Endothelial cell of umbilical vein (primary cell): ENCODE data around the gene TNPO3. TPM values are rescaled to one million over a fixed set of nuclear protein-coding genes. Genes with fewer than 3 reads are reported as not detected.

Experiments
- BruUV-seq: library from RNA; stranded (reverse); fragments of 400-500 nt; replicated peaks from 2 replicates; lab custom pipeline; 2021; lab: Mats Ljungman, UMichigan
- CTCF ChIA-PET: fragments of 300-600, 350-600 bp; sonication (Branson Sonifier 250); formaldehyde crosslinking; loops from one replicate; lab custom pipeline; 2021; ENCODE audit warnings: antibody characterized with exemption, inconsistent platforms; lab: Charles Lee
- POLR2A ChIA-PET: fragments of 300-600, 350-600 bp; sonication (Branson Sonifier 250); formaldehyde crosslinking; loops from one replicate; lab custom pipeline; 2021; ENCODE audit warnings: antibody characterized with exemption, inconsistent platforms; lab: Charles Lee
- DNase-seq: peaks from one replicate; pipeline ENCODE4 v3.0.0-alpha.2; 2011; ENCODE audit warnings: low read depth, low spot score
- FAIRE-seq: peaks from 2 replicates; lab custom pipeline; 2011; peaks lifted over from hg19 to GRCh38; lab: Jason Lieb, UNC
- H2AFZ ChIP-seq: 2 replicates; pipeline ENCODE4 v1.6.0; 2012; ENCODE audit warnings: low read depth, low read length, control low read depth, inconsistent platforms
- H3K27ac ChIP-seq: 2 replicates; pipeline ENCODE4 v1.5.1; 2011; ENCODE audit warnings: low read depth, mild to moderate bottlenecking, control low read depth, low read length, moderate library complexity; ENCODE audit not compliant: insufficient read depth
- H3K27me3 ChIP-seq, 2 experiments: 2 replicates each; pipeline versions ENCODE4 v1.6.0 to v1.6.1; 2011; ENCODE audit warnings: low read length in 2 of 2, mixed read lengths in 1 of 2; ENCODE audit not compliant: control insufficient read depth in 2 of 2, insufficient read depth in 2 of 2
- H3K36me3 ChIP-seq, 2 experiments: 2 replicates in 1 of 2; 3 replicates in 1 of 2; pipeline ENCODE4 v1.5.1; 2011; ENCODE audit warnings: low read length in 2 of 2, mild to moderate bottlenecking in 1 of 2, moderate library complexity in 1 of 2; ENCODE audit not compliant: control insufficient read depth in 2 of 2, insufficient read depth in 2 of 2; ENCODE audit errors: extremely low read depth in 1 of 2
- H3K4me1 ChIP-seq: 3 replicates; pipeline ENCODE4 v1.5.1; 2011; ENCODE audit warnings: mild to moderate bottlenecking, low read length; ENCODE audit not compliant: control insufficient read depth, insufficient read depth; ENCODE audit errors: extremely low read depth
- H3K4me2 ChIP-seq: 2 replicates; pipeline ENCODE4 v1.6.1; 2011; ENCODE audit warnings: low read length, control low read depth, mixed read lengths; ENCODE audit not compliant: insufficient read depth
- H3K4me3 ChIP-seq, 3 experiments: fragments of 200-600 bp in 1 of 3; sonication (generic), shearing (Covaris generic) in 1 of 3; replicated peaks in 1 of 3; 2 replicates each; pipeline ENCODE4 v1.5.1; 2011 to 2016; ENCODE audit warnings: control low read depth in 3 of 3, low read length in 3 of 3, mild to moderate bottlenecking in 2 of 3, inconsistent platforms in 1 of 3, low read depth in 1 of 3, moderate library complexity in 1 of 3; ENCODE audit not compliant: insufficient read depth in 1 of 3
- H3K79me2 ChIP-seq: 2 replicates; pipeline ENCODE4 v1.6.0; 2012; ENCODE audit warnings: low read length, inconsistent platforms; ENCODE audit not compliant: control insufficient read depth, insufficient read depth
- H3K9ac ChIP-seq: replicated peaks from 2 replicates; pipeline ENCODE3; 2011; ENCODE audit warnings: low read length, control low read depth; ENCODE audit not compliant: insufficient read depth; ENCODE audit errors: extremely low read depth
- H3K9me1 ChIP-seq: replicated peaks from 3 replicates; pipeline ENCODE4 v1.6.0; 2011; ENCODE audit warnings: mild to moderate bottlenecking, low read length; ENCODE audit not compliant: control insufficient read depth, insufficient read depth; ENCODE audit errors: extremely low read depth
- H3K9me3 ChIP-seq: replicated peaks from 2 replicates; pipeline ENCODE4 v1.5.1; 2012; ENCODE audit warnings: low read length, inconsistent platforms; ENCODE audit not compliant: control insufficient read depth, insufficient read depth
- H4K20me1 ChIP-seq: replicated peaks from 2 replicates; pipeline ENCODE3; 2011; ENCODE audit warnings: mild to moderate bottlenecking, low read length; ENCODE audit not compliant: control insufficient read depth, insufficient read depth; ENCODE audit errors: extremely low read depth
- CTCF ChIP-seq, 2 donors: IDR thresholded peaks; 1 replicate in 1 of 2; 2 replicates in 1 of 2; pipeline ENCODE4 v1.5.1; 2011; ENCODE audit warnings: low read length in 2 of 2, mild to moderate bottlenecking in 2 of 2, moderate library complexity in 2 of 2, control low read depth in 1 of 2, inconsistent platforms in 1 of 2, low read depth in 1 of 2; ENCODE audit not compliant: insufficient read depth in 1 of 2; ENCODE audit errors: extremely low read depth in 1 of 2
- EZH2 ChIP-seq: IDR thresholded peaks from 2 replicates; pipeline ENCODE4 v1.6.1; 2012; ENCODE audit warnings: borderline replicate concordance, low read depth, mild to moderate bottlenecking, moderate library complexity, low read length, inconsistent platforms; ENCODE audit not compliant: severe bottlenecking
- FOS ChIP-seq: IDR thresholded peaks from 2 replicates; pipeline ENCODE4 v1.6.1; 2011; ENCODE audit warnings: mild to moderate bottlenecking, low read length, moderate library complexity, borderline replicate concordance; ENCODE audit not compliant: insufficient read depth
- GATA2 ChIP-seq: IDR thresholded peaks from 2 replicates; pipeline ENCODE4 v1.7.0; 2011; ENCODE audit warnings: low read depth, mild to moderate bottlenecking, moderate library complexity, mixed read lengths, low read length; ENCODE audit not compliant: insufficient read length, insufficient read depth
- JUN ChIP-seq: IDR thresholded peaks from 2 replicates; pipeline ENCODE4 v1.6.1; 2011; ENCODE audit warnings: borderline replicate concordance, low read depth; ENCODE audit not compliant: insufficient read length, insufficient read depth
- MYC ChIP-seq: IDR thresholded peaks from one replicate; pipeline ENCODE4 v1.6.1; 2011; ENCODE audit warnings: mild to moderate bottlenecking, low read depth, low read length
- POLR2A ChIP-seq: IDR thresholded peaks from 2 replicates; pipeline ENCODE4 v1.6.1; 2012; ENCODE audit warnings: low read depth, mild to moderate bottlenecking, control low read depth, low read length
- POLR2AphosphoS5 ChIP-seq: IDR thresholded peaks from 2 replicates; pipeline ENCODE4 v1.6.1; 2012; ENCODE audit warnings: low read depth, mild to moderate bottlenecking, control low read depth, low read length, moderate library complexity; ENCODE audit not compliant: insufficient read depth
- dilution Hi-C: fragments of 300-500 bp; cut with MboI; formaldehyde crosslinking; loops from one replicate; pipeline ENCODE4 v1.15.0; 2019; ENCODE audit warnings: low sequenced_read_pairs; ENCODE audit not compliant: extremely low pct_ligation_motif_present
- intact Hi-C: fragments of 100-400 bp; cut with micrococcal nuclease; formaldehyde crosslinking; loops from one replicate; pipeline ENCODE4 v1.10.0; 2022
- polyA plus RNA-seq, 4 experiments: library from polyadenylated mRNA; depleted of rRNA in 3 of 4; stranded (reverse) in 3 of 4; unstranded in 1 of 4; fragments of >200 nt; gene quantifications; 2 replicates each; pipeline versions ENCODE4 v1.2.1 to v1.2.3, GENCODE V29; 2011 to 2012; ENCODE audit warnings: missing spikeins in 1 of 4
- total RNA-seq: library from RNA; stranded (reverse); gene quantifications from 2 replicates; pipeline ENCODE4 v1.2.3, GENCODE V29; 2021
- TF ChIP-seq, protein P1 (sequence below): IDR thresholded peaks from 2 replicates; pipeline ENCODE4 v1.6.1; 2011; ENCODE audit not compliant: insufficient read depth, insufficient read length

The TNPO3 gene
- total and polyA plus RNA-seq, 2 donors (not counting 3 experiments of a cell fraction or from before 2014, with no cell fraction given): 29.0 to 46.9 TPM

GRCh38 chr7:128912281-128912680, 142.6 kb downstream of the TNPO3 start:
- TF ChIP-seq, protein P1, sequence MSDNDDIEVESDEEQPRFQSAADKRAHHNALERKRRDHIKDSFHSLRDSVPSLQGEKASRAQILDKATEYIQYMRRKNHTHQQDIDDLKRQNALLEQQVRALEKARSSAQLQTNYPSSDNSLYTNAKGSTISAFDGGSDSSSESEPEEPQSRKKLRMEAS: no peak
- no peak for TF ChIP-seq EZH2
- TF ChIP-seq MYC: no peak
- TF ChIP-seq FOS: no peak
- TF ChIP-seq CTCF (IDR thresholded peaks at IDR 0.05; ENCODE audit: extremely low read depth in 1 of 2, insufficient read depth in 1 of 2, low read depth in 1 of 2, low read length in 2 of 2): no peak
- TF ChIP-seq POLR2A: no peak
- TF ChIP-seq POLR2AphosphoS5: no peak
- no peak for TF ChIP-seq GATA2
- no peak for TF ChIP-seq JUN
- no peak overlapping the region for H3K9ac ChIP-seq
- CTCF ChIA-PET: interaction anchor here (0.8 to 4.7 kb wide), 3 partner anchors 176 to 251 kb away, joined by 3 to 25 read pairs (median 4); no protein-coding TSS in a partner anchor
- peaks cover 51 to 59% of the 10 kb centered on the region in 2 experiments for H3K27me3 ChIP-seq
- POLR2A ChIA-PET: no interaction called here
- H2AFZ ChIP-seq: no peak overlapping the region
- DNase-seq (no peak), FAIRE-seq (no peak)
- dilution Hi-C loops: no loop called here
- H3K36me3 ChIP-seq: no peaks in the 10 kb centered on the region
- H4K20me1 ChIP-seq: no peaks in the 10 kb centered on the region
- H3K4me3 ChIP-seq: no peak overlapping the region
- no TSS peak for BruUV-seq
- peaks cover 5% of the 10 kb centered on the region for H3K4me1 ChIP-seq
- H3K27ac ChIP-seq: no peak overlapping the region
- no peaks in the 10 kb centered on the region for H3K79me2 ChIP-seq
- H3K9me1 ChIP-seq: no peaks in the 10 kb centered on the region
- no peaks in the 10 kb centered on the region for H3K9me3 ChIP-seq
- intact Hi-C loops: no loop called here
- no peak overlapping the region for H3K4me2 ChIP-seq
